ENCODE measurements around the gene CEP112.

GRCh38 chr17:65814418-65814817 lies 377.5 kb downstream of the CEP112 start:
- TF ChIP-seq, protein P1, sequence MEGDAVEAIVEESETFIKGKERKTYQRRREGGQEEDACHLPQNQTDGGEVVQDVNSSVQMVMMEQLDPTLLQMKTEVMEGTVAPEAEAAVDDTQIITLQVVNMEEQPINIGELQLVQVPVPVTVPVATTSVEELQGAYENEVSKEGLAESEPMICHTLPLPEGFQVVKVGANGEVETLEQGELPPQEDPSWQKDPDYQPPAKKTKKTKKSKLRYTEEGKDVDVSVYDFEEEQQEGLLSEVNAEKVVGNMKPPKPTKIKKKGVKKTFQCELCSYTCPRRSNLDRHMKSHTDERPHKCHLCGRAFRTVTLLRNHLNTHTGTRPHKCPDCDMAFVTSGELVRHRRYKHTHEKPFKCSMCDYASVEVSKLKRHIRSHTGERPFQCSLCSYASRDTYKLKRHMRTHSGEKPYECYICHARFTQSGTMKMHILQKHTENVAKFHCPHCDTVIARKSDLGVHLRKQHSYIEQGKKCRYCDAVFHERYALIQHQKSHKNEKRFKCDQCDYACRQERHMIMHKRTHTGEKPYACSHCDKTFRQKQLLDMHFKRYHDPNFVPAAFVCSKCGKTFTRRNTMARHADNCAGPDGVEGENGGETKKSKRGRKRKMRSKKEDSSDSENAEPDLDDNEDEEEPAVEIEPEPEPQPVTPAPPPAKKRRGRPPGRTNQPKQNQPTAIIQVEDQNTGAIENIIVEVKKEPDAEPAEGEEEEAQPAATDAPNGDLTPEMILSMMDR (IDR thresholded peaks at IDR 0.05): no peak
- TF ChIP-seq POLR2A (IDR thresholded peaks at IDR 0.05): no peak
